A549 (cell line): ENCODE data around the gene FGD2.

Experiments
- CEBPB ChIP-seq, 2 experiments: fragments of >200 bp in 1 of 2; sonication (Bioruptor Twin) in 1 of 2; formaldehyde crosslinking in 1 of 2; IDR thresholded peaks; 2 replicates each; pipeline ENCODE4 v1.6.1; 2012 to 2016
- CHD4 ChIP-seq: fragments of 200-600 bp; sonication (generic); IDR thresholded peaks from 2 replicates; pipeline ENCODE4 v1.6.1; 2016; ENCODE audit warnings: antibody characterized with exemption, mild to moderate bottlenecking, borderline replicate concordance
- EP300 ChIP-seq, 2 experiments: fragments of >200 bp; sonication (Bioruptor Twin); formaldehyde crosslinking; IDR thresholded peaks; 2 replicates in 1 of 2; 3 replicates in 1 of 2; pipeline ENCODE4 v1.6.1; 2016 to 2017
- POLR2A ChIP-seq: IDR thresholded peaks from 2 replicates; pipeline ENCODE4 v1.6.1; 2012; ENCODE audit warnings: mild to moderate bottlenecking, low read length
- POLR2AphosphoS2 ChIP-seq: conservative IDR thresholded peaks from 2 replicates; pipeline ENCODE4 v1.6.1; 2012; ENCODE audit warnings: low read length, improper control_type of control experiment, inconsistent platforms
- RAD21 ChIP-seq, 2 experiments: fragments of >200 bp in 1 of 2; sonication (Bioruptor Twin) in 1 of 2; formaldehyde crosslinking in 1 of 2; IDR thresholded peaks in 1 of 2; conservative IDR thresholded peaks in 1 of 2; 2 replicates in 1 of 2; 3 replicates in 1 of 2; pipeline ENCODE4 v1.6.1; 2012 to 2018; ENCODE audit warnings: inconsistent platforms in 1 of 2
- TF ChIP-seq, protein P1 (sequence below): fragments of >200 bp; sonication (Bioruptor Twin); formaldehyde crosslinking; IDR thresholded peaks from 3 replicates; pipeline ENCODE4 v1.5.1; 2016
- TF ChIP-seq, protein P2 (sequence below): fragments of 450-650 bp; IDR thresholded peaks from 2 replicates; pipeline ENCODE4 v1.6.1; 2014; ENCODE audit warnings: antibody characterized with exemption

DNA sequence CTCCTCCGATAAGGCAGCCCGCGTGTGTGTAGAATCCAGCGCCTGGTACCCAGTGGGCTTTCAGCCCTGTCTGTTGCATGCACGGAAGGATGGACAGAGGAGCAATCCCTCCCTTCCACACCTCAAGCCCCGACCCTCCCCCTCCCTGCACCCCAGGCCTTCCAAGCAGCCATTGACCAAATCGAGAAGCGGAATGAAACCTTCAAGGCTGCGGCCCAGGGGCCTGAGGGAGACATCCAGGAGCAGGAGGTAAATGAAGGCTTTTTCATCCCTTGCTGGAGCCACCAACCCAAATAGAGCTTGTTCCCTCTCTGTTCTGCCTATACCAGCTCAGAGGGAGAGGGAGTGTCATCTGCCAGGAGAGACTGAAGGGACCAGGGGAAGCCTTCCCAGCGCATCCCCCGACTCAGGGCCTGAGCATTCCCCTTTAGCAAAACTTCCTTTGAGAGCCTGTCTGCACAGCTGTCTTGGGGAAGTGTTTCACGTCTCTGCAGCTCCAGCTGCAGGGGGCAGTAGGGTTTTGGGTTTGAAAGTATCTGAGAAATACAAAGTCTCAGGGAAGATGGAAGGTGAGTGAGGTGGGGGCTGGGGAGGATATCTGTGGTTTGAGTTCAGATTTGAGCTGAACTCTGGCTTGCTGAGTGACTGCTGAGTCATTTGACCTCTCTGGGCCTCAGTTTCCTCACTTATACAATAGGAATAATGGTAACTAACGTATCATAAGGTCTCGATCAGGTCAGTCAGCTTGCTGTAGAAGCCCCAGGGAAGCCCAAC is 16.1 kb downstream of the FGD2 start:
- TF ChIP-seq POLR2AphosphoS2 (no peak), RAD21 (conservative IDR thresholded peaks at IDR 0.05 in 1 of 2, IDR thresholded peaks at IDR 0.05 in 1 of 2) (peak; percentile 70 to 86), POLR2A (no peak), EP300 (IDR thresholded peaks at IDR 0.05) (no peak), CEBPB (IDR thresholded peaks at IDR 0.05) (no peak), CHD4 (no peak)
- TF ChIP-seq, protein P1, sequence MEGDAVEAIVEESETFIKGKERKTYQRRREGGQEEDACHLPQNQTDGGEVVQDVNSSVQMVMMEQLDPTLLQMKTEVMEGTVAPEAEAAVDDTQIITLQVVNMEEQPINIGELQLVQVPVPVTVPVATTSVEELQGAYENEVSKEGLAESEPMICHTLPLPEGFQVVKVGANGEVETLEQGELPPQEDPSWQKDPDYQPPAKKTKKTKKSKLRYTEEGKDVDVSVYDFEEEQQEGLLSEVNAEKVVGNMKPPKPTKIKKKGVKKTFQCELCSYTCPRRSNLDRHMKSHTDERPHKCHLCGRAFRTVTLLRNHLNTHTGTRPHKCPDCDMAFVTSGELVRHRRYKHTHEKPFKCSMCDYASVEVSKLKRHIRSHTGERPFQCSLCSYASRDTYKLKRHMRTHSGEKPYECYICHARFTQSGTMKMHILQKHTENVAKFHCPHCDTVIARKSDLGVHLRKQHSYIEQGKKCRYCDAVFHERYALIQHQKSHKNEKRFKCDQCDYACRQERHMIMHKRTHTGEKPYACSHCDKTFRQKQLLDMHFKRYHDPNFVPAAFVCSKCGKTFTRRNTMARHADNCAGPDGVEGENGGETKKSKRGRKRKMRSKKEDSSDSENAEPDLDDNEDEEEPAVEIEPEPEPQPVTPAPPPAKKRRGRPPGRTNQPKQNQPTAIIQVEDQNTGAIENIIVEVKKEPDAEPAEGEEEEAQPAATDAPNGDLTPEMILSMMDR: peak; percentile 54
- TF ChIP-seq, protein P2, sequence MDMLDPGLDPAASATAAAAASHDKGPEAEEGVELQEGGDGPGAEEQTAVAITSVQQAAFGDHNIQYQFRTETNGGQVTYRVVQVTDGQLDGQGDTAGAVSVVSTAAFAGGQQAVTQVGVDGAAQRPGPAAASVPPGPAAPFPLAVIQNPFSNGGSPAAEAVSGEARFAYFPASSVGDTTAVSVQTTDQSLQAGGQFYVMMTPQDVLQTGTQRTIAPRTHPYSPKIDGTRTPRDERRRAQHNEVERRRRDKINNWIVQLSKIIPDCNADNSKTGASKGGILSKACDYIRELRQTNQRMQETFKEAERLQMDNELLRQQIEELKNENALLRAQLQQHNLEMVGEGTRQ: no peak
